Gastroesophageal sphincter (tissue), 4 donors: ENCODE results near the gene GPATCH3. TPM values are rescaled to one million over a fixed set of nuclear protein-coding genes. Genes with fewer than 3 reads are reported as not detected.
A peak's percentile ranks its signal among the peaks of the same experiment; 100 is the strongest.

Source experiments
- ATAC-seq: fragments of 150-250 bp; one replicate; pipeline ENCODE4 v1.9.1; 2016; ENCODE audit warnings: mild to moderate bottlenecking, moderate library complexity
- H3K27ac ChIP-seq, 4 donors: fragments of 200-600 bp; sonication (generic) in 3 of 4; 1 replicate in 3 of 4; 2 replicates in 1 of 4; pipeline ENCODE4 v1.5.1; 2016 to 2019
- H3K27me3 ChIP-seq: fragments of 200-600 bp; sonication (generic); one replicate; pipeline ENCODE4 v1.5.1; 2019
- H3K36me3 ChIP-seq, 2 donors: fragments of 200-600 bp; sonication (generic); one replicate each; pipeline ENCODE4 v1.5.1; 2019; ENCODE audit warnings: control low read depth in 1 of 2
- H3K4me1 ChIP-seq, 3 donors: fragments of 200-600 bp; sonication (generic); 1 replicate in 2 of 3; 2 replicates in 1 of 3; pipeline ENCODE4 v1.5.1; 2016 to 2019; ENCODE audit warnings: control low read depth in 2 of 3
- H3K4me3 ChIP-seq, 2 donors: fragments of 200-600 bp; sonication (generic); one replicate each; pipeline ENCODE4 v1.5.1; 2019; ENCODE audit warnings: mild to moderate bottlenecking in 1 of 2, moderate library complexity in 1 of 2
- H3K9me3 ChIP-seq, 3 donors: fragments of 200-600 bp; sonication (generic); one replicate each; pipeline ENCODE4 v1.5.1; 2017 to 2019; ENCODE audit warnings: control low read depth in 2 of 3
- CTCF ChIP-seq, 4 experiments: fragments of 200-600 bp in 2 of 4; fragments of 450-650 bp in 2 of 4; sonication (generic) in 1 of 4; IDR thresholded peaks; one replicate each; pipeline ENCODE4 v1.5.1; 2017 to 2019; ENCODE audit warnings: antibody characterized with exemption in 4 of 4, mild to moderate bottlenecking in 2 of 4, moderate library complexity in 2 of 4
- EP300 ChIP-seq: sonication (generic); formaldehyde crosslinking; IDR thresholded peaks from one replicate; pipeline ENCODE4 v1.6.1; 2017; ENCODE audit warnings: antibody characterized with exemption, mild to moderate bottlenecking
- POLR2A ChIP-seq, 2 donors: fragments of 450-650 bp; IDR thresholded peaks; one replicate each; pipeline ENCODE4 v1.6.1; 2017; ENCODE audit warnings: antibody characterized with exemption in 2 of 2, mild to moderate bottlenecking in 2 of 2, moderate library complexity in 1 of 2
- POLR2AphosphoS5 ChIP-seq: sonication (generic); formaldehyde crosslinking; IDR thresholded peaks from one replicate; pipeline ENCODE4 v1.6.1; 2017; ENCODE audit warnings: antibody characterized with exemption
- WGBS, 2 donors: methylation state at CpG; one replicate each; pipeline ENCODE4 v1.1.5; 2018; ENCODE audit warnings: low coverage in 1 of 2; 5-methylcytosine and 5-hydroxymethylcytosine counted together
- total RNA-seq, 4 donors: library from RNA; depleted of rRNA; stranded (reverse); fragments of >200 nt; gene quantifications; one replicate each; pipeline ENCODE4 v1.1.0, GENCODE V29; 2016

Gene GPATCH3
- total RNA-seq, 4 donors from 2014 or later, result 5.1 to 21.6 (median 14.4) TPM

DNA sequence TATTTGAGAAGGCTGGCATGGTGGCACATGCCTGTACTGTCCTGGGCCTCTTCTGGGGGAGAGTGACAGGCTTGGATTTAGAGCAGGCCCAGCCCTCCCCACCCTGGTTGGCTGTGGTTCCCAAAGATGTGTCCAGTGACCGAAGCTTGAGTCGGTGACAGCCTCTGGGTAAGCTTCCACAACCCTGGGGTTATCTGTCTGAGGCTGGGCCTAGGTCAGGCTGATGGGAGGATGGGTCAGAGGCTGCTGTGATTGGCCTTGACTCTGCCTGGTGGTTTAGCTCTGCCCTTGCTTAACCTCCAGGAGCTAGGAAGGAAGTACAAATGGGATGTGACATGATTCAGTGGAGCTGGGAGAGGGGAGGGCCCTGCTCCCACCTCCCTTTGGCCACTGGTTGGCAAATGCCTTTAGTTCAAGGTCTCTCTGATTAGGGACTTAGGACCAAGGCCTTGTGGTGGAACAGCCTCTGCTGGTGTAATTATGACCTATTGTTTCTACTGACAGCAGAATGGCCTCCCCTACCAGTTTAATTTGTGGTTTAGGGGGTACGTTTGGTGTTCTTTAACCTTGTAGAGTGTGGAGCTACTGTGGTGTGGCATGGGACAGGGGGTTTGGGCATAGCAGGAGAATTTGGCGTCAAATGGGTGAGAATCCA lies 37.9 kb upstream of the GPATCH3 start:
- Histone ChIP-seq H3K27ac (no peak overlapping the region), H3K4me1 (no peaks in the 10 kb centered on the region), H3K36me3 (peaks cover 0 to 78% of the 10 kb centered on the region in 2 donors), H3K27me3 (no peaks in the 10 kb centered on the region), H3K4me3 (no peak overlapping the region), H3K9me3 (no peaks in the 10 kb centered on the region)
- no CpG with 5 or more reads among the region's 4 CpGs for WGBS, 2 donors
- TF ChIP-seq EP300, result no peak
- TF ChIP-seq CTCF (IDR thresholded peaks at IDR 0.05), result no peak
- no peak for TF ChIP-seq POLR2AphosphoS5
- no peak for TF ChIP-seq POLR2A (IDR thresholded peaks at IDR 0.05)
- ATAC-seq, result no peak

DNA sequence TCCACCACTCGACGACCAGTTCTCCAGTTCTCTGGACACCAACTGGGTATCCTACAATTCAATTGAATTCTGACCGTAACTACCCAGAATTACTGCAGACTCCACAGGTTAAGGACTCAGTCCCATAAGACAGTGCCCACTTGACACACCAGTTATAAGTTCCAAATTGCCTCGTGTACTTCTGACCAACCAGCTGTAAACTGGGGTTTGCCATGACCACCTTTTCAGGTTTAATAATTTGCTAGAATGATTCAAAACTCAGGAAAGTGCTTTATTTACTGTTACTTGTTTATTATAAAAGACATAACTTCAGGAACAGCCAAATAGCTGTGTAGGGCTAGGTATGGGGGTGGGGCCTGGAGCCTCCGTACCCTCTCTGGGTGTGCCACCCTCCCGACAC lies 36.6 kb upstream of the GPATCH3 start:
- 72 to 98% methylated on average over 4 to 6 of the region's 6 CpGs for WGBS, 2 donors
- H3K4me1 ChIP-seq, result no peaks in the 10 kb centered on the region
- no peak overlapping the region for H3K4me3 ChIP-seq
- no peak for ATAC-seq
- no peak overlapping the region for H3K27ac ChIP-seq
- H3K9me3 ChIP-seq, result no peaks in the 10 kb centered on the region
- no peaks in the 10 kb centered on the region for H3K27me3 ChIP-seq
- TF ChIP-seq EP300 (no peak), CTCF (IDR thresholded peaks at IDR 0.05) (no peak), POLR2A (IDR thresholded peaks at IDR 0.05) (no peak), POLR2AphosphoS5 (no peak)
- H3K36me3 ChIP-seq, result peaks cover 0 to 77% of the 10 kb centered on the region in 2 donors

- peaks cover 0 to 94% of the 10 kb centered on the region in 2 donors for H3K36me3 ChIP-seq
- no peaks in the 10 kb centered on the region for H3K9me3 ChIP-seq
- no peak for TF ChIP-seq POLR2AphosphoS5
- no peak overlapping the region for H3K27ac ChIP-seq
- H3K4me1 ChIP-seq, result no peaks in the 10 kb centered on the region
- no peak for ATAC-seq
- no peak overlapping the region for H3K4me3 ChIP-seq
- WGBS, 2 donors, result 78 to 100% methylated on average over 3 of the region's 3 CpGs
- H3K27me3 ChIP-seq, result no peaks in the 10 kb centered on the region
These were observed 32.3 kb upstream of the GPATCH3 start for GRCh38 chr1:26932531-26932930.

DNA sequence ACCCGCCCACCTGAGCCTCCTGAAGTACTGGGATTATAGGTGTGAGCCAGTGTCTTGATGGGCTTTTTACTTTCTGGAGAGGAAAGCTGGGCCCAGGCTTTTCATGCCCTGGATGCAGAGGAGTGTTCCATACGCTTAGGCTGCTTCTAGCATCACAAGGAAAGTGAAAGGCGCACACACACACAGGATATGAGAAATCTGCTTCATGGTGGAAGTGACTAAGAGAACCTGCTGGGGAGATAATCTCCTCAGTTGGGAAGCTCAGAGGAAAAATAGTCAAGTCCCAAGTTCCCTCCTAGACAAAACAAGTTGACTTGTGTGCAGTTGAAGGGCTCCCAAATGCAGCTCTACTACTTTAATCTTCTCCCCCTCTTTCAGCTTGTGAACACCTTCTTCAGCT lies 23.4 kb upstream of the GPATCH3 start:
- WGBS, 2 donors, result 100% methylated on average over 3 of the region's 3 CpGs; no CpG with 5 or more reads in 1 of the 2 donors
- peaks cover 0 to 53% of the 10 kb centered on the region in 2 donors for H3K36me3 ChIP-seq
- no peak overlapping the region for H3K27ac ChIP-seq
- no peak for TF ChIP-seq EP300
- no peak for TF ChIP-seq POLR2AphosphoS5
- no peak for TF ChIP-seq POLR2A (IDR thresholded peaks at IDR 0.05)
- TF ChIP-seq CTCF (IDR thresholded peaks at IDR 0.05), result no peak
- H3K4me1 ChIP-seq, result peaks cover 0 to 31% (median 12%) of the 10 kb centered on the region in 3 donors
- no peak for ATAC-seq
- no peak overlapping the region for H3K4me3 ChIP-seq
- H3K27me3 ChIP-seq, result no peaks in the 10 kb centered on the region
- no peaks in the 10 kb centered on the region for H3K9me3 ChIP-seq

DNA sequence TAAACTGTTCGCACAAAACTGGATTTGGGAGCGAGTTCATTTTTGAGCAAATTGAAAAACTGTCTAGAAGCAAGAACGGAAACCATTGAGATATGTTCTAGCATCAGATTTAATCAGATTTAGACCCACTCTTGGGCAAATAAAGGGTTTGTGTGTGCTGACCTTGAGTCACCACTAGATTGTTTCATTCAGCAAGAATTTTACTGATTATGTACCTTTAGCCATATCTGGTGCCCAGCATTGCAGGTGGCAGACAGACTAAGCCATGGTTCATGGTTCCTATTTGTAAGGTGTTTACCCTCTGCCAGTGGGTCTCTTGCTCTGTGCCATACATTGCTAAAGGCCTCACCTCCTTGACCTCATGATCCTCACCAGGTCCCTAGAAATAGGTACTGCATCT lies 22.6 kb upstream of the GPATCH3 start:
- no peaks in the 10 kb centered on the region for H3K9me3 ChIP-seq
- no peak for ATAC-seq
- WGBS, 2 donors, result 90 to 96% methylated on average over 3 of the region's 3 CpGs

More for the DNA sequence above, 22.6 kb upstream of the GPATCH3 start:
- Histone ChIP-seq H3K4me1 (peaks cover 0 to 31% (median 12%) of the 10 kb centered on the region in 3 donors), H3K27me3 (no peaks in the 10 kb centered on the region), H3K27ac (no peak overlapping the region), H3K36me3 (peaks cover 0 to 45% of the 10 kb centered on the region in 2 donors), H3K4me3 (peak overlapping the region in 1 of 2 donors; percentile 97)
- TF ChIP-seq POLR2AphosphoS5, result no peak
- TF ChIP-seq CTCF (IDR thresholded peaks at IDR 0.05), result no peak
- TF ChIP-seq EP300, result no peak
- TF ChIP-seq POLR2A (IDR thresholded peaks at IDR 0.05), result no peak
